SJCRH30 (cell line): ENCODE measurements around the gene CEBPB. TPM values are rescaled to one million over a fixed set of nuclear protein-coding genes. Genes with fewer than 3 reads are reported as not detected.

ENCODE experiments used
- DNase-seq, 2 experiments: peaks; one replicate each; pipeline ENCODE4 v3.0.0-alpha.2; 2015 to 2020
- H3K27ac ChIP-seq: fragments of 250-450 bp; sonication (Bioruptor Pico); 2 replicates; pipeline ENCODE4 v1.5.1; 2020; ENCODE audit warnings: mild to moderate bottlenecking, moderate library complexity
- H3K27me3 ChIP-seq: fragments of 250-450 bp; sonication (Bioruptor Pico); 2 replicates; pipeline ENCODE4 v1.5.1; 2020; ENCODE audit warnings: mild to moderate bottlenecking, moderate library complexity
- H3K36me3 ChIP-seq: fragments of 250-450 bp; sonication (Bioruptor Pico); 2 replicates; pipeline ENCODE4 v1.5.1; 2020; ENCODE audit warnings: mild to moderate bottlenecking, moderate library complexity
- H3K4me1 ChIP-seq: fragments of 250-450 bp; sonication (Bioruptor Pico); 2 replicates; pipeline ENCODE4 v1.5.1; 2020; ENCODE audit warnings: mild to moderate bottlenecking, moderate library complexity
- H3K4me3 ChIP-seq: fragments of 250-450 bp; sonication (Bioruptor Pico); 2 replicates; pipeline ENCODE4 v1.5.1; 2020; ENCODE audit warnings: mild to moderate bottlenecking, moderate library complexity
- H3K9me3 ChIP-seq: fragments of 250-450 bp; sonication (Bioruptor Pico); replicated peaks from 2 replicates; pipeline ENCODE4 v1.5.1; 2020; ENCODE audit warnings: mild to moderate bottlenecking, moderate library complexity
- total RNA-seq: library from RNA; depleted of rRNA; stranded (reverse); fragments of >200 nt; shearing (Covaris generic); gene quantifications from 2 replicates; pipeline ENCODE4 v1.2.3, GENCODE V29; 2014

The CEBPB gene
- total RNA-seq, 1 experiment from 2014 or later: 9.3 TPM

- peaks cover 5% of the 10 kb centered on the region for H3K4me1 ChIP-seq
- peaks cover 6% of the 10 kb centered on the region for H3K27me3 ChIP-seq
- no peaks in the 10 kb centered on the region for H3K36me3 ChIP-seq
- no peak overlapping the region for H3K4me3 ChIP-seq
- no peak for DNase-seq
- no peak overlapping the region for H3K27ac ChIP-seq
- no peaks in the 10 kb centered on the region for H3K9me3 ChIP-seq
These were observed 29.7 kb downstream of the CEBPB start for GRCh38 chr20:50220093-50220893.

GRCh38 chr20:50220894-50221365 lies 30.3 kb downstream of the CEBPB start:
- Histone ChIP-seq H3K36me3 (no peaks in the 10 kb centered on the region), H3K27ac (no peak overlapping the region), H3K4me3 (no peak overlapping the region), H3K27me3 (0 out of 2 replicates have a peak, but pooled peaks cover 4% of the 10 kb centered on the region), H3K9me3 (no peaks in the 10 kb centered on the region), H3K4me1 (peaks cover 5% of the 10 kb centered on the region)
- DNase-seq: no peak

GRCh38 chr20:50221501-50222308 lies 31.1 kb downstream of the CEBPB start:
- Histone ChIP-seq H3K4me3 (no peak overlapping the region), H3K27ac (no peak overlapping the region), H3K27me3 (0 out of 2 replicates have a peak, but pooled peaks cover 4% of the 10 kb centered on the region), H3K9me3 (no peaks in the 10 kb centered on the region), H3K36me3 (no peaks in the 10 kb centered on the region), H3K4me1 (peaks cover 2% of the 10 kb centered on the region)
- no peak for DNase-seq

GRCh38 chr20:50222309-50223038 lies 31.8 kb downstream of the CEBPB start:
- H3K4me1 ChIP-seq: no peaks in the 10 kb centered on the region
- DNase-seq: no peak
- H3K36me3 ChIP-seq: no peaks in the 10 kb centered on the region
- no peak overlapping the region for H3K27ac ChIP-seq
- no peaks in the 10 kb centered on the region for H3K9me3 ChIP-seq
- H3K4me3 ChIP-seq: no peak overlapping the region
- no peaks in the 10 kb centered on the region for H3K27me3 ChIP-seq

- H3K27me3 ChIP-seq: peaks cover 4% of the 10 kb centered on the region; the same call in 1 of the 2 replicates
- H3K4me3 ChIP-seq: no peak overlapping the region
- H3K9me3 ChIP-seq: no peaks in the 10 kb centered on the region
- DNase-seq: no peak
- no peak overlapping the region for H3K27ac ChIP-seq
- no peaks in the 10 kb centered on the region for H3K36me3 ChIP-seq
- H3K4me1 ChIP-seq: no peaks in the 10 kb centered on the region
These were observed 32.7 kb downstream of the CEBPB start for GRCh38 chr20:50223039-50224005.

GRCh38 chr20:50224052-50224451 lies 33.4 kb downstream of the CEBPB start:
- no peak overlapping the region for H3K4me3 ChIP-seq
- H3K27ac ChIP-seq: no peak overlapping the region
- H3K9me3 ChIP-seq: no peaks in the 10 kb centered on the region
- H3K27me3 ChIP-seq: peaks cover 4% of the 10 kb centered on the region; the same call in 1 of the 2 replicates
- no peak for DNase-seq
- H3K36me3 ChIP-seq: no peaks in the 10 kb centered on the region
- H3K4me1 ChIP-seq: no peaks in the 10 kb centered on the region

- no peaks in the 10 kb centered on the region for H3K4me1 ChIP-seq
- H3K27me3 ChIP-seq: peaks cover 4% of the 10 kb centered on the region; the same call in 1 of the 2 replicates
- H3K9me3 ChIP-seq: no peaks in the 10 kb centered on the region
- no peak for DNase-seq
- H3K36me3 ChIP-seq: no peaks in the 10 kb centered on the region
- no peak overlapping the region for H3K4me3 ChIP-seq
- H3K27ac ChIP-seq: no peak overlapping the region
These were observed 34.1 kb downstream of the CEBPB start for GRCh38 chr20:50224531-50225255.

- no peaks in the 10 kb centered on the region for H3K9me3 ChIP-seq
- H3K27me3 ChIP-seq: peaks cover 4% of the 10 kb centered on the region; the same call in 1 of the 2 replicates
- DNase-seq: no peak
- H3K27ac ChIP-seq: no peak overlapping the region
- no peaks in the 10 kb centered on the region for H3K36me3 ChIP-seq
- no peak overlapping the region for H3K4me3 ChIP-seq
- no peaks in the 10 kb centered on the region for H3K4me1 ChIP-seq
These were observed 35.7 kb downstream of the CEBPB start for GRCh38 chr20:50226093-50226974.

- peaks cover 6% of the 10 kb centered on the region for H3K27me3 ChIP-seq
- H3K36me3 ChIP-seq: no peaks in the 10 kb centered on the region
- H3K27ac ChIP-seq: no peak overlapping the region
- no peaks in the 10 kb centered on the region for H3K9me3 ChIP-seq
- H3K4me1 ChIP-seq: no peaks in the 10 kb centered on the region
- no peak for DNase-seq
- no peak overlapping the region for H3K4me3 ChIP-seq
These were observed 36.9 kb downstream of the CEBPB start for GRCh38 chr20:50227506-50227905.

GRCh38 chr20:50229156-50229607 lies 38.6 kb downstream of the CEBPB start:
- Histone ChIP-seq H3K9me3 (no peaks in the 10 kb centered on the region), H3K27me3 (peaks cover 22% of the 10 kb centered on the region), H3K4me3 (no peak overlapping the region), H3K27ac (no peak overlapping the region), H3K4me1 (no peaks in the 10 kb centered on the region), H3K36me3 (no peaks in the 10 kb centered on the region)
- no peak for DNase-seq

GRCh38 chr20:50230184-50230583 lies 39.6 kb downstream of the CEBPB start:
- H3K27ac ChIP-seq: no peak overlapping the region
- H3K27me3 ChIP-seq: peaks cover 27% of the 10 kb centered on the region
- H3K36me3 ChIP-seq: no peaks in the 10 kb centered on the region
- H3K4me1 ChIP-seq: no peaks in the 10 kb centered on the region
- no peaks in the 10 kb centered on the region for H3K9me3 ChIP-seq
- no peak overlapping the region for H3K4me3 ChIP-seq
- no peak for DNase-seq

GRCh38 chr20:50230871-50231560 lies 40.4 kb downstream of the CEBPB start:
- peaks cover 31% of the 10 kb centered on the region for H3K27me3 ChIP-seq
- DNase-seq: no peak
- H3K36me3 ChIP-seq: no peaks in the 10 kb centered on the region
- H3K27ac ChIP-seq: no peak overlapping the region
- no peaks in the 10 kb centered on the region for H3K9me3 ChIP-seq
- H3K4me1 ChIP-seq: no peaks in the 10 kb centered on the region
- H3K4me3 ChIP-seq: no peak overlapping the region
